K562 (cell line): Measurements from ENCODE around the gene DHTKD1. TPM values are rescaled to one million over a fixed set of nuclear protein-coding genes. Genes with fewer than 3 reads are reported as not detected.

Experiments used
- CXXC5 ChIP-seq: fragments of 250-450 bp; sonication (Bioruptor Pico); IDR thresholded peaks from 2 replicates; pipeline ENCODE4 v1.8.0; 2022; ENCODE audit warnings: inconsistent platforms, mild to moderate bottlenecking, moderate library complexity
- FOXJ2 ChIP-seq: fragments of 200-800 bp; sonication (Bioruptor generic); IDR thresholded peaks from 2 replicates; pipeline ENCODE4 v1.6.1; 2016; ENCODE audit warnings: missing genetic modification characterization, missing compliant biosample characterization
- KDM1A ChIP-seq, 2 experiments: fragments of 450-650 bp; IDR thresholded peaks; 2 replicates each; pipeline ENCODE4 v1.6.1; 2016; ENCODE audit warnings: mild to moderate bottlenecking in 2 of 2
- NCOA1 ChIP-seq: fragments of 450-650 bp; IDR thresholded peaks from 2 replicates; pipeline ENCODE4 v1.6.1; 2016; ENCODE audit warnings: low read depth
- PML ChIP-seq: IDR thresholded peaks from 2 replicates; pipeline ENCODE4 v1.6.1; 2012; ENCODE audit warnings: low read length, inconsistent platforms
- PRDM10 ChIP-seq: fragments of 450-650 bp; IDR thresholded peaks from 2 replicates; pipeline ENCODE4 v1.6.1; 2018; ENCODE audit not compliant: partially characterized antibody
- SREBF1 ChIP-seq: fragments of 150-350 bp; IDR thresholded peaks from 2 replicates; pipeline ENCODE4 v1.6.1; 2014; ENCODE audit warnings: antibody characterized with exemption, low read depth, low read length, borderline replicate concordance
- STAT5A ChIP-seq: IDR thresholded peaks from 2 replicates; pipeline ENCODE4 v1.6.1; 2012; ENCODE audit warnings: low read length, inconsistent platforms, borderline replicate concordance
- ZNF12 ChIP-seq: sonication (generic); formaldehyde crosslinking; IDR thresholded peaks from 2 replicates; pipeline ENCODE4 v1.4.0; 2020; ENCODE audit warnings: mild to moderate bottlenecking, missing genetic modification reagents
- ZNF318 ChIP-seq, 2 experiments: fragments of 450-650 bp; IDR thresholded peaks; 2 replicates each; pipeline ENCODE4 v1.6.1; 2016; ENCODE audit warnings: mild to moderate bottlenecking in 2 of 2, borderline replicate concordance in 1 of 2, low read depth in 1 of 2, moderate library complexity in 1 of 2
- ZNF586 ChIP-seq: fragments of 450-650 bp; formaldehyde crosslinking; conservative IDR thresholded peaks from 2 replicates; pipeline ENCODE4 v1.4.0; 2020; ENCODE audit warnings: mild to moderate bottlenecking, moderate library complexity
- ZNF766 ChIP-seq: fragments of 200-800 bp; sonication (Bioruptor generic); conservative IDR thresholded peaks from 2 replicates; pipeline ENCODE4 v1.6.1; 2016; ENCODE audit warnings: missing genetic modification characterization, missing compliant biosample characterization
- polyA plus RNA-seq, 8 experiments: library from polyadenylated mRNA; depleted of rRNA in 4 of 8; stranded (reverse) in 5 of 8; unstranded in 3 of 8; fragments of >200 nt; fragmentation: Nextera tagmentation in 2 of 8; fragmentation: Illumina TruSeq in 1 of 8; extraction: Ambion mirVana in 2 of 8; extraction: Trizol in 1 of 8; gene quantifications; 2 replicates each; pipeline versions ENCODE4 v1.2.1 to v1.2.3, GENCODE V29; 2011 to 2014; ENCODE audit warnings: inconsistent platforms in 1 of 8, missing spikeins in 1 of 8
- total RNA-seq, 7 experiments: library from RNA; depleted of rRNA in 6 of 7; stranded (reverse); fragments of >200 nt in 6 of 7; fragmentation: Illumina TruSeq in 2 of 7; extraction: Trizol in 2 of 7; gene quantifications; 2 replicates each; pipeline versions ENCODE4 v1.2.1 to v1.2.3, GENCODE V29; 2011 to 2021; ENCODE audit warnings: low replicate concordance in 1 of 7
- TF ChIP-seq, protein P1 (sequence below): sonication (generic); IDR thresholded peaks from 2 replicates; pipeline ENCODE4 v1.6.1; 2016
- TF ChIP-seq, protein P2 (sequence below), 2 experiments: fragments of 200-800 bp in 1 of 2; sonication (Bioruptor generic) in 1 of 2; sonication (generic) in 1 of 2; formaldehyde crosslinking in 1 of 2; IDR thresholded peaks in 1 of 2; conservative IDR thresholded peaks in 1 of 2; 2 replicates each; pipeline versions ENCODE4 v1.5.0 to v1.6.1; 2016 to 2020; ENCODE audit warnings: missing compliant biosample characterization in 1 of 2, missing genetic modification characterization in 1 of 2, missing genetic modification reagents in 1 of 2

The DHTKD1 gene
- total and polyA plus RNA-seq, 9 of the 15 experiments (the other 6 are each of a cell fraction or from before 2014, with no cell fraction given), result 3.1 to 19.7 (median 6.8) TPM

DNA sequence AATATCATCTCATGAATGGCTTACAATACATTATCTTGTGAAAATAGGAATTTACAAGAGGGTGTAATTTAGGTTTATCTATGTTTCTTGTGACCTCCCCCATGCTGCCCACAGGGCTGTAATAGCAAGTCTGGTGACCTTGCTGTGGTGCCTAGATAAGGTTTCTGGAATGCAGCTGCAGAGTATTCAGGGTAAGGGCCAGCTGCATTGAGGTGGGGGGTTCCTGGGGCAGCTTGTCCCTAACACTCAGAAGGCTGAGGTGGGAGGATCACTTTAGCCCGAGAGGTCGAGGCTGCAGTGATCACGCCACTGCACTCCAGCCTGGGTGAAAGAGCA is 5.3 kb upstream of the DHTKD1 start (continued):
- TF ChIP-seq, protein P1, sequence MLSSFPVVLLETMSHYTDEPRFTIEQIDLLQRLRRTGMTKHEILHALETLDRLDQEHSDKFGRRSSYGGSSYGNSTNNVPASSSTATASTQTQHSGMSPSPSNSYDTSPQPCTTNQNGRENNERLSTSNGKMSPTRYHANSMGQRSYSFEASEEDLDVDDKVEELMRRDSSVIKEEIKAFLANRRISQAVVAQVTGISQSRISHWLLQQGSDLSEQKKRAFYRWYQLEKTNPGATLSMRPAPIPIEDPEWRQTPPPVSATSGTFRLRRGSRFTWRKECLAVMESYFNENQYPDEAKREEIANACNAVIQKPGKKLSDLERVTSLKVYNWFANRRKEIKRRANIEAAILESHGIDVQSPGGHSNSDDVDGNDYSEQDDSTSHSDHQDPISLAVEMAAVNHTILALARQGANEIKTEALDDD, result peak; percentile 63
- peak; percentile 75; the same call in 1 of the 2 replicates for TF ChIP-seq NCOA1
- no peak for TF ChIP-seq ZNF586 (CRISPR knock-in tag)
- peak; percentile 82 for TF ChIP-seq STAT5A
- peak; percentile 56 for TF ChIP-seq PRDM10
- TF ChIP-seq ZNF766 (CRISPR knock-in tag), result peak; percentile 93
- TF ChIP-seq, protein P2, sequence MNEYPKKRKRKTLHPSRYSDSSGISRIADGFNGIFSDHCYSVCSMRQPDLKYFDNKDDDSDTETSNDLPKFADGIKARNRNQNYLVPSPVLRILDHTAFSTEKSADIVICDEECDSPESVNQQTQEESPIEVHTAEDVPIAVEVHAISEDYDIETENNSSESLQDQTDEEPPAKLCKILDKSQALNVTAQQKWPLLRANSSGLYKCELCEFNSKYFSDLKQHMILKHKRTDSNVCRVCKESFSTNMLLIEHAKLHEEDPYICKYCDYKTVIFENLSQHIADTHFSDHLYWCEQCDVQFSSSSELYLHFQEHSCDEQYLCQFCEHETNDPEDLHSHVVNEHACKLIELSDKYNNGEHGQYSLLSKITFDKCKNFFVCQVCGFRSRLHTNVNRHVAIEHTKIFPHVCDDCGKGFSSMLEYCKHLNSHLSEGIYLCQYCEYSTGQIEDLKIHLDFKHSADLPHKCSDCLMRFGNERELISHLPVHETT (CRISPR knock-in tag; conservative IDR thresholded peaks at IDR 0.05 in 1 of 2, IDR thresholded peaks at IDR 0.05 in 1 of 2), result peak in 1 of 2 experiments; percentile 73; a peak in 2 of 4 replicates
- TF ChIP-seq KDM1A (IDR thresholded peaks at IDR 0.05), result peak; percentile 86 to 89
- no peak for TF ChIP-seq ZNF12 (CRISPR knock-in tag)
- no peak for TF ChIP-seq SREBF1
- TF ChIP-seq ZNF318 (IDR thresholded peaks at IDR 0.05; ENCODE audit: borderline replicate concordance in 1 of 2, low read depth in 1 of 2), result peak in 1 of 2 experiments; percentile 16; a peak in 1 of 4 replicates
- TF ChIP-seq PML, result peak; percentile 91
- peak; percentile 49; the same call in 1 of the 2 replicates for TF ChIP-seq CXXC5 (CRISPR knock-in tag)
- TF ChIP-seq FOXJ2, result no peak; the same call in 1 of the 2 replicates
